HTR-8/SVneo (cell line): Measurements from ENCODE around the gene PXDC1.
"Not testable (repeated sequence)": the region's sequence is repeated elsewhere in the genome, so short reads cannot be mapped to it uniquely, and the experiment has no call there.

Experiments
- DNase-seq: peaks from one replicate; pipeline ENCODE4 v3.0.0; 2011; ENCODE audit warnings: low spot score, mixed read lengths; ENCODE audit not compliant: insufficient read length
- FAIRE-seq: peaks from 2 replicates; lab custom pipeline; 2011; peaks lifted over from hg19 to GRCh38; lab: Jason Lieb, UNC

Gene PXDC1

DNA sequence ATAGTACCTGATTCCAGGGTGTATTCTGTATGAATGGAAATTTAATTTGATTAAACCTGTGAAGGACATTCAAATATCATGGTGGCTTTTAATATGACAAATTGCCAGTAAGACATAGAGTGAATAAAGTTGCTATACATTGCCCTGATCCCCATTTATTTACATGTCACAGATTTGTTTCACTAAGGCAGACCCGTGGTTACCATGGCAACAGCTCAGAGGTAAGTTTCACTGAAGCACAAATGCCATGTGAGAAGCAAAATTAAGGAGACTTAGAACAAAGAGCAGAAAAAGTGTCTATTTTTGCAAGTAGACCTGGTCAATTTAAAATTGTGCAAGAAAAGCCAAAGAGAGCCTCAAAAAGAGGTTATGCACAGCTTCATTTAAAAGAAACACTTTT, 63.7 kb downstream of the PXDC1 start:
- FAIRE-seq (no peak), DNase-seq (no peak)

DNA sequence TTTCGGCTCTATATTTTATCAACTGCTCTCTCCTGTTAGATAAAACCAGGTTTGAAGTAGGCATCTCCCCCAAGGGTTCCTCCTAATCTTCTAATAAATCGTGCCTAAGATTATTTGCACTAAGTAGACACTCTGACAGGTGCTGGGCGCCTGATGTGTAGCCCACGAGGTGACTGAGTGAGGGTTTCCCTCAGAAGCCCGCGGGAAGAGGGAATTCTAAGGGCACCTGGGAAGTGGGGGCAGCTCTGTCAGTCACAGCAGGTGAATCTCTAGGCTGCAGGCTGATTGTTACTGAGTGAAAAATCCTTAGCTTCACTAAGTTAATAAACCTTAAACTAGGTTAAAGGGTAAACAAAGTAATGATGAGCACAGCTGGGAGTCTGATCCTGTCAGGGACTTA, 68.2 kb downstream of the PXDC1 start:
- FAIRE-seq (no peak), DNase-seq (no peak)

DNA sequence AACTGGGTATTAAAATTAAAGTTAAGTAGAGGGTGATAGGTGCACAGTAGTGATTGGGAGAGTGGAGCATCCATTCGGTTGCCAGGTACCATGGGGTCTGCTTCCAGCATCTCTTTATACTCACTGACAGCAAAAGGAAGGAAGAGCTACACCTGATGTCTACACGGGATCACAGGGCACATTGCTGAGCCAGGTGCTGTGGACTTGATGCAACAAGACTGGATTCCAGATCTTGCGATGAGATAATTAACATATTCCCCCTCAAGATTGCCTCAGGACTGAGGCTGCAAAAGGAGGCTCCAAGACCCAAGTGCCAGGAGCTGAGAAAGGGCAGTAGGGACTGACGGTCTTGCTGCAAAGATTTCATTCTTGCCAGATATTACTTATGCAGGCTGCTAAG, 72.6 kb downstream of the PXDC1 start:
- DNase-seq (no peak), FAIRE-seq (no peak)

DNA sequence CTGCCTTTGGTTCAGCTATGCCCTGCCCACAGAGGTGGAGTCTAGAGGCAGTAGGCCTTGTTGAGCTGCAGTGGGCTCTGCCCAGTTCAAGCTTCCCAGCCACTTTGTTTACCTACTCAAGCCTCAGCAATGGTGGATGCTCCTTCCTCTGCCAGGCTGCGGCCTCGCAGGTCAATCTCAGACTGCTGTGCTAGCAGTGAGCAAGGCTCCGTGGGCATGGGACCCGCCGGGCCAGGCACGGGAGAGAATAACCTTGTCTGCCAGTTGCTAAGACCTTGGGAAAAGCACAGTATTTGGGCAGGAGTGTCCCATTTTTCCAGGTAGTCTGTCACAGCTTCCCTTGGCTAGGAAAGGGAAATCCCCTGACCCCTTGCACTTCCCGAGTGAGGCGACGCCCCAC, 73.8 kb downstream of the PXDC1 start:
- FAIRE-seq, DNase-seq: not testable (repeated sequence)

DNA sequence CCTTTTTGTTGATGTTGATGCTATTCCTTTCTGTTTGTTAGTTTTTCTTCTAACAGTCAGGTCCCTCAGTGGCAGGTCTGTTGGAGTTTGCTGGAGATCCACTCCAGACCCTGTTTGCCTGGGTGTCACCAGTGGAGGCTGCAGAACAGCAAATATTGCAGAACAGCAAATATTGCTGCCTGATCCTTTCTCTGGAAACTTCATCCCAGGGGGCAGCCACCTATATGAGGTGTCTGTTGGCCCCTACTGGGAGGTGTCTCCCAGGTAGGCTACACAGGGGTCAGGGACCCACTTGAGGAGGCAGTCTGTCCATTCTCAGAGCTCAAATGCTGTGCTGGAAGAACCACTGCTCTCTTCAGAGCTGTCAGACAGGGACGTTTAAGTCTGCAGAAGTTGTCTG, 74.2 kb downstream of the PXDC1 start:
- DNase-seq, FAIRE-seq: not testable (repeated sequence)
